Naive thymus-derived CD4-positive, alpha-beta T cell (primary cell): ENCODE results near the gene ABHD2. TPM values are rescaled to one million over a fixed set of nuclear protein-coding genes. Genes with fewer than 3 reads are reported as not detected.

Experiments used
- ATAC-seq: fragments of 150-1000 bp; cut with Tn5 transposase; 2 replicates; pipeline ENCODE4 v1.10.0; 2021; ENCODE audit warnings: mild to moderate bottlenecking, moderate library complexity
- CTCF ChIA-PET: fragments of 350-600 bp; sonication (Branson Sonifier 250); formaldehyde crosslinking; loops from one replicate; lab custom pipeline; 2021; ENCODE audit warnings: antibody characterized with exemption; lab: Charles Lee
- POLR2A ChIA-PET: fragments of 350-600 bp; sonication (Branson Sonifier 250); formaldehyde crosslinking; loops from one replicate; lab custom pipeline; 2021; ENCODE audit warnings: antibody characterized with exemption, inconsistent platforms; lab: Charles Lee
- DNase-seq, 9 donors: peaks; one replicate each; pipeline versions ENCODE4 v3.0.0 to v3.0.0-alpha.2; 2020 to 2022; ENCODE audit warnings: mixed read lengths in 1 of 9
- H3K27ac ChIP-seq: one replicate; pipeline ENCODE4 v1.7.0; 2013; ENCODE audit warnings: mild to moderate bottlenecking, low read depth, low read length, moderate library complexity
- H3K27me3 ChIP-seq, 2 donors: one replicate each; pipeline ENCODE4 v1.7.0; 2013; ENCODE audit warnings: low read length in 2 of 2, mild to moderate bottlenecking in 2 of 2, moderate library complexity in 2 of 2; ENCODE audit not compliant: control insufficient read depth in 2 of 2, insufficient read depth in 2 of 2
- H3K36me3 ChIP-seq, 3 experiments: 1 replicate in 2 of 3; 2 replicates in 1 of 3; pipeline ENCODE4 v1.7.0; 2013; ENCODE audit warnings: low read length in 3 of 3, mild to moderate bottlenecking in 3 of 3, moderate library complexity in 1 of 3; ENCODE audit not compliant: insufficient read depth in 3 of 3, control insufficient read depth in 2 of 3
- H3K4me1 ChIP-seq, 2 donors: one replicate each; pipeline ENCODE4 v1.7.0; 2013; ENCODE audit warnings: low read length in 2 of 2, mild to moderate bottlenecking in 2 of 2, moderate library complexity in 1 of 2; ENCODE audit not compliant: control insufficient read depth in 2 of 2, insufficient read depth in 2 of 2
- H3K4me3 ChIP-seq: 2 replicates; pipeline ENCODE4 v1.7.0; 2013; ENCODE audit warnings: mild to moderate bottlenecking, low read length
- H3K9me3 ChIP-seq, 3 experiments: 1 replicate in 2 of 3; 2 replicates in 1 of 3; pipeline ENCODE4 v1.7.0; 2013; ENCODE audit warnings: low read length in 3 of 3; ENCODE audit not compliant: control insufficient read depth in 2 of 3
- H3K27ac Mint-ChIP-seq, 9 donors: one replicate each; pipeline ENCODE4 v1.8.0; 2020 to 2022; ENCODE audit warnings: mixed read lengths in 9 of 9, mild to moderate bottlenecking in 8 of 9, moderate library complexity in 5 of 9, inconsistent platforms in 2 of 9
- H3K27me3 Mint-ChIP-seq, 5 donors: one replicate each; pipeline ENCODE4 v1.8.0; 2021 to 2022; ENCODE audit warnings: mixed read lengths in 5 of 5, mild to moderate bottlenecking in 1 of 5
- H3K36me3 Mint-ChIP-seq, 5 donors: one replicate each; pipeline ENCODE4 v1.8.0; 2020 to 2022; ENCODE audit warnings: mixed read lengths in 5 of 5, mild to moderate bottlenecking in 3 of 5, inconsistent platforms in 1 of 5
- H3K4me1 Mint-ChIP-seq, 7 donors: one replicate each; pipeline ENCODE4 v1.8.0; 2020 to 2022; ENCODE audit warnings: mixed read lengths in 7 of 7, mild to moderate bottlenecking in 3 of 7, inconsistent platforms in 1 of 7
- H3K4me3 Mint-ChIP-seq, 10 donors: one replicate each; pipeline ENCODE4 v1.8.0; 2020 to 2022; ENCODE audit warnings: mild to moderate bottlenecking in 10 of 10, mixed read lengths in 10 of 10, moderate library complexity in 6 of 10, inconsistent platforms in 2 of 10
- H3K9me3 Mint-ChIP-seq, 11 donors: one replicate each; pipeline ENCODE4 v1.8.0; 2020 to 2022; ENCODE audit warnings: mixed read lengths in 11 of 11, mild to moderate bottlenecking in 4 of 11, inconsistent platforms in 1 of 11, moderate library complexity in 1 of 11
- intact Hi-C, 2 donors: fragments of 100-400 bp; cut with micrococcal nuclease; formaldehyde crosslinking; loops; one replicate each; pipeline ENCODE4 v1.15.1; 2023
- polyA plus RNA-seq, 2 donors: library from polyadenylated mRNA; unstranded; fragments of 300-500 nt; fragmentation: Illumina TruSeq; gene quantifications; one replicate each; pipeline ENCODE4 v1.2.3, GENCODE V29; 2021
- total RNA-seq, 6 experiments: library from RNA in 5 of 6; stranded (reverse) in 5 of 6; gene quantifications; 1 replicate in 5 of 6; 2 replicates in 1 of 6; pipeline ENCODE4 v1.2.3 and lab custom pipeline; 2021 to 2026

The ABHD2 gene
- total and polyA plus RNA-seq, 7 experiments from 2014 or later, result 19.4 to 85.0 (median 63.6) TPM

DNA sequence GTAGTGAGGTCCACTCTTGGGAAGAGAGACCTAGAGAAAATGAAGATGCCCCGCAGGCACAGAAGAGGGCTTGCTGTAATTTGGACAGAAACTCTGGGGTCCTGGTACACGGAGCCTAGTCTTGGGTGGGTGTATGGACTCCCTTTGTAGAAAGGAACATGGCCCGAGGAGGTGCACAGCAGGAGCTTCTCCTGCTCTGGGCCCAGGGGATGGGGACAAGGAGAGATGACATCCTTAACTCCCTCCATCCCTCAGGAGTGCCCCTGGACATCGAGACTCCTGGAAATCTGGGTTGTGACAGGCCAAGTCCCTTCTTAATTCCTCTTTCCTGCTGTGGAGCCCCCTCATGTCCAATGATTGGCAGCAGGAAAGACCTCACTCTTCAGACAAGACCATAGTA, 29.9 kb upstream of the ABHD2 start:
- ChIA-PET CTCF (interaction anchor here (0.6 to 7.4 kb wide), 18 partner anchors 10 to 392 kb away, joined by 3 to 99 read pairs (median 4); partner anchors contain the start of gene ABHD2), POLR2A (interaction anchor here (1.8 kb wide), 1 partner anchor 30 kb away, joined by 9 read pairs; the partner anchor contains the start of gene ABHD2)
- Mint-ChIP-seq H3K27ac (no peak overlapping the region), H3K9me3 (peaks cover 0 to 1% (median 0%) of the 10 kb centered on the region in 11 donors), H3K27me3 (peaks cover 0 to 3% (median 0%) of the 10 kb centered on the region in 5 donors), H3K4me1 (peaks cover 0 to 9% (median 5%) of the 10 kb centered on the region in 7 donors), H3K36me3 (peaks cover 0 to 2% (median 0%) of the 10 kb centered on the region in 5 donors), H3K4me3 (no peak overlapping the region)
- no peak overlapping the region for H3K27ac ChIP-seq
- intact Hi-C loops, result loop anchor here in 1 of 2 donors (5.0 kb wide), 1 partner anchor 34 kb away; no protein-coding TSS in a partner anchor
- H3K4me3 ChIP-seq, result no peak overlapping the region
- H3K27me3 ChIP-seq, result no peaks in the 10 kb centered on the region
- DNase-seq (no peak), ATAC-seq (no peak)
- no peaks in the 10 kb centered on the region for H3K9me3 ChIP-seq
- H3K4me1 ChIP-seq, result no peaks in the 10 kb centered on the region
- H3K36me3 ChIP-seq, result no peaks in the 10 kb centered on the region

- H3K4me1 Mint-ChIP-seq, result peaks cover 0 to 9% (median 5%) of the 10 kb centered on the region in 7 donors
- H3K36me3 Mint-ChIP-seq, result no peaks in the 10 kb centered on the region
- Histone ChIP-seq H3K27ac (no peak overlapping the region), H3K4me3 (no peak overlapping the region), H3K4me1 (no peaks in the 10 kb centered on the region), H3K9me3 (no peaks in the 10 kb centered on the region), H3K36me3 (no peaks in the 10 kb centered on the region), H3K27me3 (no peaks in the 10 kb centered on the region)
- DNase-seq (no peak), ATAC-seq (no peak)
- POLR2A ChIA-PET, result no interaction called here
- H3K9me3 Mint-ChIP-seq, result no peaks in the 10 kb centered on the region
- intact Hi-C loops, result loop anchor here in 1 of 2 donors (5.0 kb wide), 1 partner anchor 33 kb away; no protein-coding TSS in a partner anchor
- peaks cover 0 to 3% (median 0%) of the 10 kb centered on the region in 5 donors for H3K27me3 Mint-ChIP-seq
- H3K27ac Mint-ChIP-seq, result no peak overlapping the region
- no peak overlapping the region for H3K4me3 Mint-ChIP-seq
- CTCF ChIA-PET, result interaction anchor here (1.1 to 7.4 kb wide), 6 partner anchors 10 to 154 kb away, joined by 3 to 99 read pairs (median 8); partner anchors contain the start of gene ABHD2
Observed at GRCh38 chr15:89058876-89059405, 29.3 kb upstream of the ABHD2 start.

DNA sequence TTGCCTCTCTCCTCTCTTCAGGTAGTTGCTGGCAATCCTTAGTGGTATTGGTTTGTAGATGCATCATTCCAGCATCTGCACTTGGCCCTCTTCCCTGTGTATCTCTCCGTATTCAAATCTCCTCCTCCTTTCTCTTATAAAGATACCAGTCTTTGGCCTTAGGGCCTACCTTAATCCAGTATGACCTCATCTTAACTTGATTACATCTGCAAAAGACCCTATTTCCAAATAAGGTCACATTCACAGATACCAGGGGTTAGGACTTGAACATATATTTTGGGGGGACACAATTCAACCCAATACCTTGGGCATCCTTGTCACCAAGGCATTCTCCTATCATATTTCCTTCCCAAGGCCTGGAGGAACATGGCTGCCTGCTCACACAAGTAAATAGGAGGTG, 22.0 kb upstream of the ABHD2 start:
- no peaks in the 10 kb centered on the region for H3K27me3 ChIP-seq
- peaks cover 0 to 17% (median 0%) of the 10 kb centered on the region in 3 experiments for H3K9me3 ChIP-seq
- intact Hi-C loops, result no loop called here
- H3K36me3 ChIP-seq, result no peaks in the 10 kb centered on the region
- POLR2A ChIA-PET, result no interaction called here
- ATAC-seq (no peak), DNase-seq (no peak)
- CTCF ChIA-PET, result no interaction called here
- peaks cover 4 to 33% (median 15%) of the 10 kb centered on the region in 11 donors for H3K9me3 Mint-ChIP-seq
- H3K4me3 Mint-ChIP-seq, result no peak overlapping the region
- H3K4me1 ChIP-seq, result no peaks in the 10 kb centered on the region
- no peak overlapping the region for H3K27ac Mint-ChIP-seq
- H3K27ac ChIP-seq, result no peak overlapping the region
- no peak overlapping the region for H3K4me3 ChIP-seq
- no peaks in the 10 kb centered on the region for H3K27me3 Mint-ChIP-seq
- H3K36me3 Mint-ChIP-seq, result peaks cover 3 to 11% (median 5%) of the 10 kb centered on the region in 5 donors
- peaks cover 0 to 8% (median 0%) of the 10 kb centered on the region in 7 donors for H3K4me1 Mint-ChIP-seq

DNA sequence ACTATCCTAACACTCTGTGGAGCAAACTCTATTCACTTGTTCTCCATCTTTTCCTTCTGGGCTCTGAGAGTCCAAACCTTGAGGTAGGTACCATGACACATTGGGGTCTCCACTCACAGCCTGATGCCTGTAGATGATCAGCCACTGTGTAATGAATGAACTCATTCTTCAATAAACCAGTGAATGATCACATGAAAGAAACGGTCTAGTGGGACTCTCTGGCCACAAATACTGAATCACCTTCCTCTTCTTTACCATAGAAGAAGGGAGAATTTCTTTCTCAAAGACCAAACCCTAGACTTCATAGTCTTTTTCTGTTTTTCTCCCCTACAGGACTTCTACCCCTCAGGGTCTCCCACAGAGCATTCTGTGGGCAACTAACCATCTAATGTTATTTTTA, 20.5 kb upstream of the ABHD2 start:
- H3K4me1 ChIP-seq, result no peaks in the 10 kb centered on the region
- no peaks in the 10 kb centered on the region for H3K36me3 ChIP-seq
- no peak for ATAC-seq
- Mint-ChIP-seq H3K9me3 (peaks cover 4 to 33% (median 15%) of the 10 kb centered on the region in 11 donors), H3K36me3 (peaks cover 3 to 11% (median 5%) of the 10 kb centered on the region in 5 donors), H3K4me3 (no peak overlapping the region), H3K27me3 (no peaks in the 10 kb centered on the region), H3K4me1 (peaks cover 0 to 8% (median 0%) of the 10 kb centered on the region in 7 donors), H3K27ac (no peak overlapping the region)
- no peak overlapping the region for H3K4me3 ChIP-seq
- peaks cover 0 to 17% (median 0%) of the 10 kb centered on the region in 3 experiments for H3K9me3 ChIP-seq
- no peaks in the 10 kb centered on the region for H3K27me3 ChIP-seq
- H3K27ac ChIP-seq, result no peak overlapping the region
- CTCF ChIA-PET, result interaction anchor here (0.6 to 1.9 kb wide), 2 partner anchors 10 to 61 kb away, joined by 5 to 8 read pairs; no protein-coding TSS in a partner anchor
- intact Hi-C loops, result no loop called here
- DNase-seq, result no peak
- POLR2A ChIA-PET, result no interaction called here

- H3K27me3 ChIP-seq, result no peaks in the 10 kb centered on the region
- peak; percentile 63 for ATAC-seq
- peaks cover 0 to 8% (median 0%) of the 10 kb centered on the region in 7 donors for H3K4me1 Mint-ChIP-seq
- intact Hi-C loops, result no loop called here
- CTCF ChIA-PET, result interaction anchor here (0.6 to 1.9 kb wide), 3 partner anchors 10 to 61 kb away, joined by 3 to 8 read pairs (median 5); no protein-coding TSS in a partner anchor
- H3K36me3 Mint-ChIP-seq, result peaks cover 3 to 11% (median 5%) of the 10 kb centered on the region in 5 donors
- H3K36me3 ChIP-seq, result no peaks in the 10 kb centered on the region
- H3K9me3 ChIP-seq, result peaks cover 0 to 17% (median 0%) of the 10 kb centered on the region in 3 experiments
- H3K27ac ChIP-seq, result no peak overlapping the region
- H3K27me3 Mint-ChIP-seq, result no peaks in the 10 kb centered on the region
- H3K4me3 Mint-ChIP-seq, result no peak overlapping the region
- H3K9me3 Mint-ChIP-seq, result peaks cover 4 to 33% (median 15%) of the 10 kb centered on the region in 11 donors
- POLR2A ChIA-PET, result no interaction called here
- H3K4me3 ChIP-seq, result no peak overlapping the region
- H3K27ac Mint-ChIP-seq, result peak overlapping the region in 1 of 9 donors; percentile 26
- no peaks in the 10 kb centered on the region for H3K4me1 ChIP-seq
- peak in 1 of 9 donors; percentile 67 for DNase-seq
Observed at GRCh38 chr15:89068325-89068784, 19.9 kb upstream of the ABHD2 start.

DNA sequence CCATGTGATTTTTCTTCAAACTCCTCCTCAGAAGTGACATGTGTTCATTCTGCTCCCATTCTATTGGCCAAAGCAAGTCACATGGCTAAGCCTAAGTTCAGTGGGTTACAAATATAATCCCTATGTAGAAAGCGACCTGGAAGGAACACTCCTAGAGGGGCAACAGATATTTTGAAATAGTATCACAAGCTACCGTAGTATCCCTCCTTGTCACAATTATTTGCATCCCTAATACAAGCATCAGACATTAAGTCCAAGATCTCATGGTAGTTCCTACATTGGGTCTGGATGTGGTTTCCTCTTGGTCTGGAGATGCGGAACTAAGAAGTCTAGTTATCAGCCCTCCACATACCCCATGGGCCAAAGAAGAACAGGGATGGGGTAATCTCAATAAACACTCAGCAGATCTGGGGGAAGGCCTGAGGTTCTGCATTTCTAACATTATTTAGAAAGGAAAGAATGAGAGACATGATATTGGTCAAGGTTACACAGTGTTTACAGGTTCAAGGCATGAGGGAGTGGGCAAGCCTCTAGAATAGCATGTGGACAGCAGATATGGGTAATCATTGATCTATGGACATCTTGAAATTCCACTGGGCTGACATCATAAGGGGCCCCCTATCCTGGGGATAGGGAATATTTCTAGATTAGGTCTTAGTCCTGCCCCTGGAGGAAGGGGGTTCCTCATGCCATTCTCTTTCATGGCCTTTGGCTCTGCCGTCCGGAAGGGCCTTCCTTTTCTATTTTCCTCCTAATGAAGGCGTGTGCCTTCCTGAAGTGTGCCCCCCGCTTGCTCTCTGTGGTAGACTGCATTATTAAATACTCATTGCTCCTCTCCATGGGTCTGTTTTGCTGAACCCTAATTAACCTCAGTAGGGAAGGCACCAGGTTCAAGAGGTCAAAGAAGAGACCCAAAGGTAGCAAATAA, 17.8 kb upstream of the ABHD2 start:
- Histone ChIP-seq H3K36me3 (no peaks in the 10 kb centered on the region), H3K27ac (no peak overlapping the region), H3K4me3 (no peak overlapping the region), H3K27me3 (no peaks in the 10 kb centered on the region), H3K4me1 (no peaks in the 10 kb centered on the region), H3K9me3 (peaks cover 0 to 17% (median 0%) of the 10 kb centered on the region in 3 experiments)
- POLR2A ChIA-PET, result no interaction called here
- peaks cover 0 to 8% (median 6%) of the 10 kb centered on the region in 7 donors for H3K4me1 Mint-ChIP-seq
- H3K4me3 Mint-ChIP-seq, result no peak overlapping the region
- DNase-seq (no peak), ATAC-seq (no peak)
- H3K36me3 Mint-ChIP-seq, result peaks cover 3 to 11% (median 5%) of the 10 kb centered on the region in 5 donors
- peaks cover 4 to 33% (median 15%) of the 10 kb centered on the region in 11 donors for H3K9me3 Mint-ChIP-seq
- no peaks in the 10 kb centered on the region for H3K27me3 Mint-ChIP-seq
- H3K27ac Mint-ChIP-seq, result no peak overlapping the region
- CTCF ChIA-PET, result no interaction called here
- intact Hi-C loops, result no loop called here
